Urinary bladder (tissue), 4 donors: ENCODE measurements around the gene FHIT. TPM values are rescaled to one million over a fixed set of nuclear protein-coding genes. Genes with fewer than 3 reads are reported as not detected.

Source experiments
- DNase-seq: peaks from one replicate; pipeline ENCODE4 v3.0.0-alpha.2; 2015; ENCODE audit errors: extremely low spot score
- H3K27ac ChIP-seq: one replicate; pipeline ENCODE4 v1.5.1; 2013; ENCODE audit warnings: low read depth, mild to moderate bottlenecking, moderate library complexity
- H3K36me3 ChIP-seq: one replicate; pipeline ENCODE4 v1.6.1; 2013; ENCODE audit warnings: mild to moderate bottlenecking, moderate library complexity; ENCODE audit not compliant: insufficient read depth
- H3K4me1 ChIP-seq: one replicate; pipeline ENCODE4 v1.6.1; 2013; ENCODE audit warnings: mild to moderate bottlenecking, moderate library complexity; ENCODE audit not compliant: insufficient read depth
- H3K4me3 ChIP-seq: one replicate; pipeline ENCODE4 v1.5.1; 2013; ENCODE audit warnings: low read depth, low read length
- WGBS: extraction: QIAGEN DNeasy Blood & Tissue Kit; methylation state at CpG from one replicate; pipeline ENCODE4 v1.1.7; 2013; 5-methylcytosine and 5-hydroxymethylcytosine counted together
- polyA plus RNA-seq: library from polyadenylated mRNA; stranded (reverse); fragments of 200-250 nt; gene quantifications from one replicate; pipeline ENCODE4 v1.2.3, GENCODE V29; 2013
- total RNA-seq: library from RNA; depleted of rRNA; stranded (reverse); fragments of >200 nt; gene quantifications from one replicate; pipeline ENCODE4 v1.2.3, GENCODE V29; 2014
- donor health status: healthy with polysubstance abuse.
- donor health status: healthy.

FHIT gene
- total and polyA plus RNA-seq, 2 donors: 4.5 to 7.4 TPM

DNA sequence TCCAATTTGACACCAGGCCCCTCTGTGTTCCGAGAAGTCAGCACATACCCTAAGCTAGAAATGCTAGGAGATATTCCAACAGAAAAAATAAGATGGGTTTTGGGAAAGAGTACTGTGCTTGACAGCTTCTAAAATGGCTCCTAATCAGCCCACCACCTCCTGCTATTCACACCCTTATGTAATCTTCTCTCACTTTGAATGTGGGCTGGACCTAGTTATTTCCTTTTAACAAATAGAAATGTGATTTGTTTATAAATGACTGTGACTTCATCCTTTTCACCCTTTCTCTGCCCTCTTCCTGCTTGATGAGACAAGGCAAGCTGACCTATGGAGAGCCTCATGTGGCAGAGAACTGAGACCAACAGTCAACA is 961.1 kb downstream of the FHIT start:
- Histone ChIP-seq H3K4me1 (no peaks in the 10 kb centered on the region), H3K4me3 (no peak overlapping the region), H3K36me3 (no peaks in the 10 kb centered on the region), H3K27ac (no peak overlapping the region)
- WGBS: 98% methylated on average over 1 of the region's 1 CpG
- no peak for DNase-seq

- no peak for DNase-seq
- Histone ChIP-seq H3K4me1 (no peaks in the 10 kb centered on the region), H3K4me3 (no peak overlapping the region), H3K27ac (no peak overlapping the region), H3K36me3 (no peaks in the 10 kb centered on the region)
- WGBS: 57% methylated on average over 8 of the region's 8 CpGs
Measured at GRCh38 chr3:60289341-60290121, 961.7 kb downstream of the FHIT start.

DNA sequence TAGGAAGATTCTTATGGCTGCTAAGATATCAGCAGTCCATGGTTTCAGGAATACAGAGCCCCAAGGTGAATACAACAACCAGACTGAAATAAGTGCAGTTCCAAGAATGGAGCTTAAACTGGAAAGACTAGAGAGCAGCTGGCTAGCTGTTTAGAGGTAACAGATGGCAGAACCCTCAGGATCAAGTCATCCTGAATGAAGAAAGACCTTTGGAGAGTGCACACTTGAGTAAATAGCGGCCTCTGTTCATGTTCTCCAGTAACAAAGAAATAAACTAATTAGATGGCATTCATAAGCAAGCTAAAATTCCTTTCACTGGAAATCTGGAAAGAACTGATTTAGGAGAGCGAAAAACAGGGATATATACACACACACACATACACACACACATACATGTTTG is 968.4 kb downstream of the FHIT start:
- no peak for DNase-seq
- no peaks in the 10 kb centered on the region for H3K4me1 ChIP-seq
- WGBS: 94% methylated on average over 2 of the region's 2 CpGs

DNA sequence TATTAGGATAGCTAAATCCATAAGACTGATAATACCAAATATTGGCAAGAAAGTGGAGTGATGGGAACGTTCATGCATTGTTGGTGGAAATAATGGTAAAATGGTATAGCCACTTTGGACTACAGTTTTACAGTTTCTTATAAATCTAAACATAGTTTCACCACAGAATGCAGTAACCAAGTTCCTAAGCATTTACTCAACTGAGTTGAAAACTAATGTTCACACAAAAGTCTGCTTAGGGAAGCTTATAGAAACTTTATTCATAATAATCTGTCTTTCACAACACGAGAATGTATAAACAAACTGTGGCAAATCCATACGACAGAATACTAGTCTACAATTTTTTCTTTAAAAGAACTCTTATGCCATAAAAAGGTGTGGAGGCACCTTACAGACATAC is 969.3 kb downstream of the FHIT start:
- WGBS: 73% methylated on average over 3 of the region's 3 CpGs
- Histone ChIP-seq H3K27ac (no peak overlapping the region), H3K36me3 (no peaks in the 10 kb centered on the region), H3K4me3 (no peak overlapping the region), H3K4me1 (no peaks in the 10 kb centered on the region)
- DNase-seq: no peak

More for the DNA sequence above, 968.4 kb downstream of the FHIT start:
- Histone ChIP-seq H3K27ac (no peak overlapping the region), H3K4me3 (no peak overlapping the region), H3K36me3 (no peaks in the 10 kb centered on the region)

DNA sequence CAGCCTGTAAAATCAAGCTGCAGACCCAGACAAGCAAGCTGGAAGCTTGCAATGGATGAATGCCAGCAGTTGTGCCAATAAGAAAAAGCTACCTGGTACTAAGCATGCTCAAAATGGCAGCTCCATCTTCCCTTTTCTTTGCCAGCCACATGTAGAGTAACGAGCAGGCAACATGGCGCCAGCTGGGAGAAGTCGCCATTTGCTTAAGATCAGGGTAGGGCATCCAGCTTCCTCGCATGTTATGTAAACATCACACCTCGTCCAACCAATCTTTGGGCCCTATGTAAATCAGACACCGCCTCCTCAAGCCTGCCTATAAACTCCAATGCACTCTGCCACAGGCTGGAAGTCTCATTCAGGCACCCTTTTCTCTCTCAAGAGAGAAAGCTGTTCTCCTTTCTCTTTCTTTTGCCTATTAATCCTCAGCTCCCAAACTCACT is 973.9 kb downstream of the FHIT start:
- Histone ChIP-seq H3K4me3 (no peak overlapping the region), H3K36me3 (no peaks in the 10 kb centered on the region), H3K27ac (no peak overlapping the region), H3K4me1 (no peaks in the 10 kb centered on the region)
- no peak for DNase-seq
- 89% methylated on average over 6 of the region's 6 CpGs for WGBS

- 57% methylated on average over 2 of the region's 2 CpGs for WGBS
- DNase-seq: no peak
- H3K4me1 ChIP-seq: no peaks in the 10 kb centered on the region
- no peak overlapping the region for H3K27ac ChIP-seq
- no peaks in the 10 kb centered on the region for H3K36me3 ChIP-seq
- no peak overlapping the region for H3K4me3 ChIP-seq
Measured at GRCh38 chr3:60276615-60277014, 974.6 kb downstream of the FHIT start.

- no peaks in the 10 kb centered on the region for H3K4me1 ChIP-seq
- DNase-seq: no peak
- no peak overlapping the region for H3K27ac ChIP-seq
- peaks cover 1% of the 10 kb centered on the region for H3K36me3 ChIP-seq
- H3K4me3 ChIP-seq: no peak overlapping the region
Measured at GRCh38 chr3:60274646-60275045, 976.6 kb downstream of the FHIT start.

GRCh38 chr3:60274098-60274497 is 977.2 kb downstream of the FHIT start:
- Histone ChIP-seq H3K36me3 (peaks cover 1% of the 10 kb centered on the region), H3K4me1 (no peaks in the 10 kb centered on the region), H3K4me3 (no peak overlapping the region), H3K27ac (no peak overlapping the region)
- no peak for DNase-seq
- 94% methylated on average over 2 of the region's 2 CpGs for WGBS

DNA sequence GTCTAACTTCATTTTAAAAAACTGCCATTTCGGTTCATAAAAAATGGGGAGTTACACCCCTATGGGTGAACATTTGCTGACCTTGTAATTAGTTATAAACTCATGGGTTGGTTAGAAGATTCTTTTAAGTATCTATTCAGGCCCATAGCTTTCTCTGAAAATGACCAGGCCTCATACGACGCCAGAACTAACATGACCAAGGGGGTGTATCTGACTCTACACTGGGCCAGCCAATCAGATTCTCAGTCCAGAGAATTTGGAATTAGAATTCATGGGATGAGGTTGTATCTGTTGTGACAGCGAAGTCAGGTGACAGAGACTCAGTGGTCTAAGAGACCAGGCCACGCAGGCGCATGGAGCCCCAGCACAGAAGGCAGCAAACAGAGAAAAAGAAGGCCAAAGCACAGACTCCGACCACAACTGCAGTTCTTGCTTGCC is 981.4 kb downstream of the FHIT start:
- Histone ChIP-seq H3K27ac (no peak overlapping the region), H3K4me1 (no peaks in the 10 kb centered on the region), H3K4me3 (no peak overlapping the region), H3K36me3 (peaks cover 1% of the 10 kb centered on the region)
- no peak for DNase-seq
- WGBS: 97% methylated on average over 7 of the region's 7 CpGs

DNA sequence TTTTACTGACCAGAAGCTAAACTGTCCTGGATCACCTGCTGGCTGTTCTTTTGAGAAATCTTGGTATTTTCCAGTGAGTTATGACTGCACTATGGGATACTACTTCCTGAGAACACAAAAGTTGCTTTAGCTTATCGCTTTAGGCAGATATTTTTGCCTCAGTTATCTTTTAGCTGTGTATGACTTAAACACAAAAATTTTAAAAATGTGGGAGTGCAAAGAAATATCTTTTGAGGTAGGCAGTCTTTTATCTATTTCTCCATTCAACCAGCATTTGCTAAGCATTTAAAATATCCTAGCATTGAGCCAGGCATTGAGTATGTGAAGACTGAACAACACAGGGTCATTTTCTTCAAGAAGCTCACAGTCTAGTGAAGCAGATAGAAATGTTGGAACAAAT is 981.9 kb downstream of the FHIT start:
- no peak overlapping the region for H3K27ac ChIP-seq
- H3K4me1 ChIP-seq: no peaks in the 10 kb centered on the region
- no peak overlapping the region for H3K4me3 ChIP-seq
- no peak for DNase-seq
- WGBS: 80% methylated on average over 1 of the region's 1 CpG
- peaks cover 1% of the 10 kb centered on the region for H3K36me3 ChIP-seq

- Histone ChIP-seq H3K4me1 (no peaks in the 10 kb centered on the region), H3K27ac (no peak overlapping the region), H3K36me3 (peaks cover 1% of the 10 kb centered on the region), H3K4me3 (no peak overlapping the region)
- 39% methylated on average over 2 of the region's 2 CpGs for WGBS
- no peak for DNase-seq
Measured at GRCh38 chr3:60268123-60268522, 983.1 kb downstream of the FHIT start.

- Histone ChIP-seq H3K4me1 (no peaks in the 10 kb centered on the region), H3K27ac (no peak overlapping the region), H3K4me3 (no peak overlapping the region), H3K36me3 (peaks cover 1% of the 10 kb centered on the region)
- 98% methylated on average over 2 of the region's 2 CpGs for WGBS
- DNase-seq: no peak
Measured at GRCh38 chr3:60266444-60266843, 984.8 kb downstream of the FHIT start.

- H3K27ac ChIP-seq: no peak overlapping the region
- DNase-seq: no peak
- H3K4me1 ChIP-seq: no peaks in the 10 kb centered on the region
- no peak overlapping the region for H3K4me3 ChIP-seq
- H3K36me3 ChIP-seq: no peaks in the 10 kb centered on the region
Measured at GRCh38 chr3:60263191-60263590, 988.1 kb downstream of the FHIT start.

GRCh38 chr3:60262546-60262945 is 988.7 kb downstream of the FHIT start:
- Histone ChIP-seq H3K27ac (no peak overlapping the region), H3K4me3 (no peak overlapping the region), H3K4me1 (no peaks in the 10 kb centered on the region), H3K36me3 (no peaks in the 10 kb centered on the region)
- no peak for DNase-seq
- WGBS: 47% methylated on average over 2 of the region's 2 CpGs

DNA sequence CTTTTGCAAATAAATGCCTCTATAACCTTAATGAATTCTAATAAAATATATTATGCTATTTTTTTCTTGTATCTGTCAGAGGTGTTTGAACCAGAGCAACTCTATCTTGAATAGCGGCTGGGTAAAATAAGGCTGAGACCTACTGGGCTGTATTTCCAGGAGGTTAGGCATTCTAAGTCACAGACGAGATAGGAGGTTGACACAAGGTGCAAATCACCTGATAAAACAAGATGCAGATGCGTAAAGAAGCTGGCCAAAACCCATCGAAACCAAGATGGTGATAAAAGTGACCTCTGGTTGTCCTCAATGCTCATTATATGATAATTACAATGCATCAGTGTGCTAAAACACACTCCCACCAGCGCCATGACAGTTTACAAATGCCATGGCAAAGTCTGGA is 990.7 kb downstream of the FHIT start:
- Histone ChIP-seq H3K27ac (no peak overlapping the region), H3K4me1 (no peaks in the 10 kb centered on the region), H3K36me3 (no peaks in the 10 kb centered on the region), H3K4me3 (no peak overlapping the region)
- WGBS: 64% methylated on average over 5 of the region's 5 CpGs
- DNase-seq: no peak
